ENCODE data around the gene CABP4. TPM values are rescaled to one million over a fixed set of nuclear protein-coding genes. Genes with fewer than 3 reads are reported as not detected.

The CABP4 gene
- total and polyA plus RNA-seq, 10 of the 15 experiments (the other 5 are each of a cell fraction or from before 2014, with no cell fraction given) = 0.04 to 0.41 (median 0.14) TPM; not detected in 2

DNA sequence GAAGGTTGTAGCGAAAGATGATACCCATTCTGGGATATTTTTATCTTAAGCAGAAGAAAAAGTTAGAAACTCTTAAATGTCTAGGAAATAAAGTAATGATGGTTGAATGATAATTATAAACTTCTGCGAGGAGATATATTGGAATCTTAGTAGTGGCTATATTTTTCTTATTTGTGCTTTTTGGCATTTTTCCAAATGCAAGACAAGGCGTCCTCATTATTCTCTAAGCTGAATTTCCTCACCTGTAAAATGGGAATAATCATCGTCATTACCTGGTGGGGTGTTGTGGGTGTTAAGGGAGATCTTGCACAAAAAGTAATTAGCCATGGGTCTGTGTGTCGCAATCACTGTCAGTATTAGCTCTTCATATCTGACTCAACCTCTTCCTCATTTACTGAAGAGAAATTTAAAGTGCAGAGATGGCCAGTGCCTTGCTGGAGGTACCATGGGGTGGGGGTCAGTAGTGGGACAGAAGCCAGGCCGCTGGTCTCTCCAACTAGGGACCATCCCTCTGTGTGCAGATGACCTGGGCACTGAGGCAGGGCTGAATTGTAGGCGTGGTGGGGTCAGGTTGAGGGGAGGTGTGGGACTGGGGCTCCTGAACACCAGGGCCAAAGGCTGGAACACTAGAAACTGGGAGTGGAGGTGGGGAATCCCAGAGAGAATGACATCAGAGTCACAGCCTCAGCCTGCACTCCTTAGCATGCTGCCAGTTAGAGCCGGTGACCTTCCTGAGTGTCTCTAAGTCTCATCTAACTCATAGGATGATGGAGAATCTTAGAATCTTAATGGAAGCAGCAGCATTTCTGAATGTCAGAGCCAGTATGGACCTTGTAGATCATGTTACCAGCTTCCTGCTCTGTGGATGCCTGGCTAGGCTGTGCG, 45.9 kb downstream of the CABP4 start:
- H3K4me2 ChIP-seq (ENCODE audit: control insufficient read depth, insufficient read depth) = no peak overlapping the region
- no peak overlapping the region for H3K27ac ChIP-seq (ENCODE audit: control insufficient read depth, insufficient read depth)
- no peak overlapping the region for H3K4me3 ChIP-seq
- TF ChIP-seq POLR2A (IDR thresholded peaks at IDR 0.05; ENCODE audit: low read depth, low read length) (no peak), SRF (IDR thresholded peaks at IDR 0.05; ENCODE audit: low read depth in 2 of 2, low read length in 2 of 2) (no peak)
- TF ChIP-seq, protein P1, sequence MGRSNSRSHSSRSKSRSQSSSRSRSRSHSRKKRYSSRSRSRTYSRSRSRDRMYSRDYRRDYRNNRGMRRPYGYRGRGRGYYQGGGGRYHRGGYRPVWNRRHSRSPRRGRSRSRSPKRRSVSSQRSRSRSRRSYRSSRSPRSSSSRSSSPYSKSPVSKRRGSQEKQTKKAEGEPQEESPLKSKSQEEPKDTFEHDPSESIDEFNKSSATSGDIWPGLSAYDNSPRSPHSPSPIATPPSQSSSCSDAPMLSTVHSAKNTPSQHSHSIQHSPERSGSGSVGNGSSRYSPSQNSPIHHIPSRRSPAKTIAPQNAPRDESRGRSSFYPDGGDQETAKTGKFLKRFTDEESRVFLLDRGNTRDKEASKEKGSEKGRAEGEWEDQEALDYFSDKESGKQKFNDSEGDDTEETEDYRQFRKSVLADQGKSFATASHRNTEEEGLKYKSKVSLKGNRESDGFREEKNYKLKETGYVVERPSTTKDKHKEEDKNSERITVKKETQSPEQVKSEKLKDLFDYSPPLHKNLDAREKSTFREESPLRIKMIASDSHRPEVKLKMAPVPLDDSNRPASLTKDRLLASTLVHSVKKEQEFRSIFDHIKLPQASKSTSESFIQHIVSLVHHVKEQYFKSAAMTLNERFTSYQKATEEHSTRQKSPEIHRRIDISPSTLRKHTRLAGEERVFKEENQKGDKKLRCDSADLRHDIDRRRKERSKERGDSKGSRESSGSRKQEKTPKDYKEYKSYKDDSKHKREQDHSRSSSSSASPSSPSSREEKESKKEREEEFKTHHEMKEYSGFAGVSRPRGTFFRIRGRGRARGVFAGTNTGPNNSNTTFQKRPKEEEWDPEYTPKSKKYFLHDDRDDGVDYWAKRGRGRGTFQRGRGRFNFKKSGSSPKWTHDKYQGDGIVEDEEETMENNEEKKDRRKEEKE (IDR thresholded peaks at IDR 0.05) = no peak
- ChIA-PET POLR2A (interaction anchor here (1.0 kb wide), 1 partner anchor 18 kb away, joined by 3 read pairs; the partner anchor contains the start of gene AIP), CTCF (interaction anchor here (1.1 kb wide), 1 partner anchor 100 kb away, joined by 3 read pairs; the partner anchor contains the start of gene PPP1CA), RAD21 (ENCODE audit: unreplicated experiment) (no interaction called here), SMC1A (ENCODE audit: uncharacterized antibody, unreplicated experiment) (no interaction called here)
- no TSS peak for BruUV-seq (replicated peaks)
- 85% methylated on average over 9 of the region's 9 CpGs for whole genome bisulfite sequencing (ENCODE audit: insufficient coverage, insufficient replicate concordance, low lambda C conversion rate, missing lambda C conversion rate)
- H3K79me2 ChIP-seq (ENCODE audit: control insufficient read depth, insufficient read depth, low read length) = peaks cover 16% of the 10 kb centered on the region
- no peaks in the 10 kb centered on the region for H3K9me3 ChIP-seq (replicated peaks; ENCODE audit: control insufficient read depth, insufficient read depth, low read length)
- ATAC-seq = no peak
- no peaks in the 10 kb centered on the region for H3K27me3 ChIP-seq (replicated peaks in 1 of 2; ENCODE audit: control insufficient read depth in 2 of 2, insufficient read depth in 2 of 2, low read length in 1 of 2)
- DNase-seq (ENCODE audit: low read depth, low spot score) = no peak
- intact Hi-C loops (cut with micrococcal nuclease; ENCODE audit: unreplicated experiment) = no loop called here
- H3K9ac ChIP-seq (ENCODE audit: control insufficient read depth, insufficient read depth, low read length) = no peak overlapping the region
- peaks cover 0 to 3% of the 10 kb centered on the region in 2 experiments; a peak in 2 of 4 replicates for H3K36me3 ChIP-seq (ENCODE audit: control insufficient read depth in 2 of 2, insufficient read depth in 2 of 2, low read length in 1 of 2)
- no peak for FAIRE-seq
- in situ Hi-C loops (cut with MboI) = no loop called here
- H4K20me1 ChIP-seq (ENCODE audit: control insufficient read depth, insufficient read depth) = no peaks in the 10 kb centered on the region
- no peak overlapping the region for H2AFZ ChIP-seq (ENCODE audit: control insufficient read depth, low read depth, low read length)
- H3K4me1 ChIP-seq (ENCODE audit: control insufficient read depth, insufficient read depth, low read length) = peaks cover 11% of the 10 kb centered on the region

Measured in GM12878 (cell line).